HG03354 (cell line): ENCODE data around the gene GART.
A peak's percentile ranks its signal among the peaks of the same experiment; 100 is the strongest.
"Not testable (repeated sequence)": the region's sequence is repeated elsewhere in the genome, so short reads cannot be mapped to it uniquely, and the experiment has no call there.

Experiments used
- ATAC-seq: cut with Tn5 transposase; IDR thresholded peaks from one replicate; pipeline ENCODE4 v1.9.1; 2021; ENCODE audit warnings: mild to moderate bottlenecking; ENCODE audit not compliant: unreplicated experiment, poor library complexity, severe bottlenecking

GART gene

GRCh38 chr21:33522953-33523349, 19.0 kb downstream of the GART start:
- no peak for ATAC-seq

DNA sequence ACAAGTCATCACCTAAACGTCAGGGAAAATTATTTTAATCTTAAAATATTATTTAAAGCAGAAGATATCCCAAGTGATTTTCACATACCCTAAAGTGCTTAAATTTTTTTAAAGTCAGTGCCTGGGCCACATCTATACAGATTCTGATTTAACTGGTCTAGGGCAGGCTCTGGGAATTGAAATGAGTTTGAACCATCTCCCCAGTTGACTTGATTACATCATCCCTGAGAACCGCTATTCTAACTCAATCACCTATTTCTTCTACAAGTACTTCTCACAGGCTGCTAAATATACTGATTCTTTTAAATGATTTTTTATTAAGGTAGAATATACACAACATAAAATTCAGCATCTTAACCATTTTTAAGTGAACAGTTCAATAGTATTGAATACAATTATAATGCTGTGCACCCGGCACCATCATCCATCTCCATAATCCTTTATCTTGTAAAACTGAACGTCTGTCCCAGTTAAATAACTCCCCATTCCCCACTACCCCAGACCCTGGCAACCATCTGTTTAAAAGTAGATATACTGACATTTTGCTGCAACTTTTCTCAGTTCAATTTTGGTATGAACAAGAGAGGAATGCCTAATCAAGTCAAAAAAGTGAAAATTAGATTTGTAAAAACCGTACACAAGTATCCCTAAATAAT, 19.5 kb downstream of the GART start:
- no peak for ATAC-seq

GRCh38 chr21:33518899-33519298, 23.0 kb downstream of the GART start:
- ATAC-seq: no peak

GRCh38 chr21:33514229-33514628, 27.7 kb downstream of the GART start:
- no peak for ATAC-seq

DNA sequence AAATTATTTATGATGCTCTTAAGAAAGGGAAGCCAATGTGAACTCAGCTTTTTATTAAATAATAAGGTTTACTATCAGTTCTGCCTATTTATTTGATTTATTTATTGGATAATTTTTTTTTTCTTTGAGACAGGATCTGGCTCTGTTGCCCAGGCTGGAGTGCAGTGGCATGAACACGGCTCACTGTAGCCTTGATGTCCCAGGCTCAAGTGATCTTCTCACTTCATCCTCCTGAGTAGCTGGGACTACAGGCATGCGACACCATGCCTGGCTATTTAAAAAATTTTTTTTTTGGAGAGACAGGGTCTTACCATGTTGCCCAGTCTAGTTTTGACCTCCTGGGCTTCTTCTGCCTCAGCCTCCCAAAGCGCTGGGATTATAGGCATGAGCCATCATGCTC, 29.4 kb downstream of the GART start:
- ATAC-seq: no peak

DNA sequence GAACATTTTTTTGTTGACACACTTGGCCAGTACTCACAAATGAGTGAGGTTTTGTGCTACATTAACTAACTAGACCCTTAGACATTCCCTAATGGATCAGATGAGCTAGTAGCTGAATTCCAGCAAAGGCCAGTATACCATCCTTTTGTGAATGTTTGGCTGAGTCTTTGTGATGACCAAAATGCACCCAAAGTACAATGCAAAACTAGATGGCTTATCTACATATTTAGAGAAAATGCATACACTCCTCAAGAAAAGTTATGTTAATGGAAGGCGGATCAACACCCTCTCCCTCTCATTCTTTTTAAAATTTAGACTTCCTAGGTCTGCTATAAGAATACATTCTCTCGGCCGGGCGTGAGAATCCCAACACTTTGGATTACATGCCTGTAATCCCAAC, 30.3 kb downstream of the GART start:
- no peak for ATAC-seq

DNA sequence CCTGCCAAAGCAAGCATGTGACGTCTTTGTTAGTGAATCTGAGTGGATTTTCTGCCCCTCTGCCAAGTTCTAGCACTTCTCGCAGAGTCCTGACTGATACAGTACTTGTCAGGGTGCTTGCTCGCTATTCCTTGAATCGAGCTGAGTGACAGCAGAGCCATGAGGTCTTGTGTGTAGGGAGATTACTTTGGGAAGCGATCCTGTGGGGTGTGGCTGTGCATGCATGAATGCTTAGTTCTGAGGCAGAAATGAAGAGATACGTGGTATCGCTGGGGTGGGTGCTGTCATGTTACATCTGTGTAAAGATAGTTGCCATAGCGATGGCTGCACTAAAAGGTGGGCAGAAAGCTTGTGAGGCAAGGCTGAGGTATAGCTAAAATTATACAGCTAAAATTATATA, 31.1 kb downstream of the GART start:
- no peak for ATAC-seq

DNA sequence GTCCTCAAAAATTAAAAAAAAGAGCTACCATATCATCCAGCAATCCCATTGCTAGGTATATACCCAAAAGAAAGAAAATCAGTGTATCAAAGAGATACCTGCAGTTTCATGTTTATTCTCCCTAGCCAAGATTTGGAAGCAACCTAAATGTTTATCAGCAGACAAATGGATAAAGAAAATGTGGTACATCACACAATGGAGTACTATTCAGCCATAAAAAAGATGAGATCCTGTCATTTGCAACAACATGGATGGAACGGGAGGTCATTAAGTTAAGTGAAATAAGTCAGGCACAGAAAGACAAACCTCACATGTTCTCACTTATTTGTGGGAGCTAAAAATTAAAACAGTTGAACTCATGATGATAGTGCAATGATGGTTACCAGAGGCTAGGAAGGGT, 34.9 kb downstream of the GART start:
- not testable (repeated sequence) for ATAC-seq

- no peak for ATAC-seq
These were observed 36.1 kb downstream of the GART start for GRCh38 chr21:33505833-33506232.

- no peak for ATAC-seq
These were observed 45.6 kb downstream of the GART start for GRCh38 chr21:33496345-33496744.

GRCh38 chr21:33495743-33496142, 46.2 kb downstream of the GART start:
- no peak for ATAC-seq

DNA sequence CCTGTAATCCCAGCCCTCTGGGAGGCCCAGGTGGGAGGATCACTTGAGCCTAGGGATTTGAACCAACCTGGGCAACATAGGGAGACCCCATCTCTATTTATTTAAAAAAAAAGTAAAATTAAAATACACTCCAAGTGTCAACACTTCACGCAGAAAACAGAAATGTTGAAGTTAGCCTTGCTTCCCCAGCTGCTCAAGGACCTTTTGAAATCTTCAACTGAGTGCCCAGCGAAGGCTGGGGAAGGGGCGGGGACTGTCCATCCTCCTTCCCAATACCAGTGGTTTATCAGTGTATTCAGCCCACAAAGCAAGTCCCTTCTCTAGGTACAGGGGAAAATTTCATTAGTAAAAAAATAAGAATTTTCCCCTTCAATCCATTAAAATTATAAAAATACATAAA, 48.2 kb downstream of the GART start:
- no peak for ATAC-seq

DNA sequence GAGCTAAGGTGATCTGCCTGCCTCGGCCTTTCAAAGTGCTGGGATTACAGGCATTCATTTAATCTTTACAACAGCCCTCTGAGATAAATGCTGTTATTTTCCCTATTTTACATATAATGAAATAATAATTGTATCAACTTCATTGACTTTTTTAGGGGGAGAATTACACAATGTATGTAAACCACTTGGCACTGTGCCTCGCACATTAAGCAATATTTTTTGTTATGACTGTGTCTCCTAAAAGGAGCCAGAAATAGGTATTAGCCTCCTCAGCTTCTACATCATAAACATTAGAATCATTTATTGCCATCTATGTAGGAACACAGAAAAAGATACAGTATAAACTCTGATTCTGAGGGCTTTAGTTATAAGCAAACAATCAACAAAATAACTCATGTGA, 49.3 kb downstream of the GART start:
- ATAC-seq: no peak

- ATAC-seq: peak; percentile 99
These were observed 50.4 kb downstream of the GART start, which contains the start of gene DNAJC28 for GRCh38 chr21:33491373-33492102. DNAJC28 (minus strand) TSS chr21:33491716; CDS start chr21:33489393, 2,323 bp downstream.

GRCh38 chr21:33490991-33491372, 50.9 kb downstream of the GART start:
- no peak for ATAC-seq

- ATAC-seq: no peak
These were observed 53.0 kb downstream of the GART start for GRCh38 chr21:33488936-33489335.

GRCh38 chr21:33487996-33488395, 53.9 kb downstream of the GART start:
- no peak for ATAC-seq

DNA sequence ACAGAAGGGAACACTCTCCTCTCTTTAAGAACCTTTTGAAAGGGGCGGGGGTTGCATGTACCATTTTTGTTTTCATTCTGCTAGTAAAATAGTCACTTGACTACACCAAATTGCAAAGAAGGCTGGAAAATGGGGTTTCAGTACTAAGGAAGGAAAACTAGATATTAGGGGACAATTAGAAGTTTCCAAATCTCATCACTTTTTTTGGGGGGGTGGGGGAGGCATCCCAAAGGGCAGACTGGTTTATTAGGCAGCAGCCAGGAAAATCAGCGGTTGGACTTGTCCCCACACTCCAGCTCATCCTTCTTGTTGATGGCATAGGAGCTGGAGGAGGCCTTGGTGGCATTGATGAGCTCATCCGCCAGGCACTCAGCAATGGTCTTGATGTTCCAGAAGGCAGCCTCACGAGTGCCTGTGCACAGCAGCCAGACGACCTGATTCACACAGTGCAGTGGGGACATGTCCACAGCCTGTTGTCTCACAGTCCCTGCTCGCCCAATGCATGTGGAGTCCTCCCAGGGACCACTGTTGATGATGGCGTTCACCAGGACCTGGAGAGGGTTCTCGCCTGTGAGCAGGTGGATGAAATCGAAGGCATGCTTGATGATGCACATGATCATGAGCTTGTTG, 60.5 kb downstream of the GART start:
- no peak for ATAC-seq

DNA sequence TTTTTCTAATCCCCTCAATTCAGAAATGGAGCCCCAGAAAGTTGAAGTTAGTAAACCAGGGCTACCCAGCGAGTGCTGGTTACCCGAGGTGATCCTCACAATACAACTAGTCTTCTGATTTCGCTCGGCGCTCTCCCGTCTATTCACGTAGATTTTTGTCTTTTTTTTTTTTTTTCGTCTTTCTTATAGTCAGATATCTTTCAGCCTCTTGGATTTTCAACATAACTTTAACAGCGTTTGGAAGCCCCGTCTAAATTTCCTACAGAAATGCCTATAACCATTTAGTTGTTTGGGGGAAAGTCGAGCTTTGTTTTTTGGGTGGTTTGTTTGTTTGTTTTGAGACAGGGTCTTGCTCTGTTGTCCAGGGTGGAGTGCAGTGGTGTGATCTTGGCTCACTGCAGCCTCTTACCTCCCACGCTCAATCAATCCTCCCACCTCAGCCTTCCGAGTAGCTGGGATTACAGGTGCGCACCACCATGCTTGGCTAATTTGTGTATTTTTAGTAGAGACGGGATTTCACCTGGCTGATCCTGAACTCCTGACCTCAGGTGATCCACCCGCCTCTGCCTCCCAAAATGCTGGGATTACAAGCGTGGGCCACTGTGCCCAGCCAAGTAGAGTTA, 61.3 kb downstream of the GART start:
- ATAC-seq: no peak

- ATAC-seq: peak; percentile 88
These were observed 62.0 kb downstream of the GART start, which contains the start of gene TMEM50B for GRCh38 chr21:33479679-33480480. TMEM50B (minus strand) TSS chr21:33479974; CDS start chr21:33468885, 11,089 bp downstream.
